K562 (cell line): ENCODE data around the gene HOXC10. TPM values are rescaled to one million over a fixed set of nuclear protein-coding genes. Genes with fewer than 3 reads are reported as not detected.

Experiments used
- EP300 ChIP-seq: IDR thresholded peaks from 2 replicates; pipeline ENCODE4 v1.6.1; 2012; ENCODE audit warnings: low read length, improper control_type of control experiment
- ETS2 ChIP-seq: IDR thresholded peaks from 2 replicates; pipeline ENCODE4 v1.6.1; 2016; ENCODE audit warnings: borderline replicate concordance, missing genetic modification characterization, mild to moderate bottlenecking, moderate library complexity, missing compliant biosample characterization; ENCODE audit not compliant: poor library complexity, severe bottlenecking
- ETV1 ChIP-seq: fragments of 450-650 bp; conservative IDR thresholded peaks from 2 replicates; pipeline ENCODE4 v1.6.1; 2016; ENCODE audit warnings: missing genetic modification characterization, control low read depth, low read depth, missing compliant biosample characterization
- FOXJ3 ChIP-seq: sonication (generic); formaldehyde crosslinking; IDR thresholded peaks from 2 replicates; pipeline ENCODE4 v1.4.0; 2020; ENCODE audit warnings: mild to moderate bottlenecking, missing genetic modification reagents
- HDAC1 ChIP-seq, 2 experiments: fragments of 450-650 bp; IDR thresholded peaks; 2 replicates each; pipeline ENCODE4 v1.6.1; 2016 to 2017; ENCODE audit warnings: inconsistent platforms in 1 of 2, mild to moderate bottlenecking in 1 of 2, moderate library complexity in 1 of 2
- ILK ChIP-seq: fragments of 450-650 bp; IDR thresholded peaks from 2 replicates; pipeline ENCODE4 v1.6.1; 2016; ENCODE audit warnings: missing genetic modification characterization, low read depth, mild to moderate bottlenecking, missing compliant biosample characterization, moderate library complexity, borderline replicate concordance
- PHB2 ChIP-seq: fragments of 450-650 bp; IDR thresholded peaks from 2 replicates; pipeline ENCODE4 v1.6.1; 2017; ENCODE audit warnings: low read depth
- PHTF2 ChIP-seq: fragments of 250-450 bp; sonication (Bioruptor Pico); IDR thresholded peaks from 2 replicates; pipeline ENCODE4 v1.5.0; 2021; ENCODE audit warnings: mild to moderate bottlenecking
- RFX7 ChIP-seq: fragments of 250-450 bp; sonication (Bioruptor Pico); IDR thresholded peaks from 2 replicates; pipeline ENCODE4 v1.5.1; 2021; ENCODE audit warnings: mild to moderate bottlenecking
- SMARCA4 ChIP-seq: fragments of 450-650 bp; IDR thresholded peaks from 2 replicates; pipeline ENCODE4 v1.6.1; 2016
- TGIF2 ChIP-seq: sonication (generic); formaldehyde crosslinking; IDR thresholded peaks from 2 replicates; pipeline ENCODE4 v1.8.1; 2022; ENCODE audit warnings: mild to moderate bottlenecking, missing genetic modification reagents, moderate library complexity
- XRCC5 ChIP-seq: fragments of 200-400 bp; formaldehyde crosslinking; IDR thresholded peaks from 2 replicates; pipeline ENCODE4 v1.6.1; 2017; ENCODE audit warnings: low read depth, mild to moderate bottlenecking, low read length
- ZEB2 ChIP-seq: fragments of 450-650 bp; IDR thresholded peaks from 2 replicates; pipeline ENCODE4 v1.6.1; 2016
- ZFP30 ChIP-seq: fragments of 250-450 bp; sonication (Bioruptor Pico); IDR thresholded peaks from 2 replicates; pipeline ENCODE4 v1.8.0; 2022; ENCODE audit warnings: moderate library complexity, mild to moderate bottlenecking, inconsistent platforms, borderline replicate concordance
- ZKSCAN8 ChIP-seq: fragments of 200-800 bp; sonication (Bioruptor generic); IDR thresholded peaks from 2 replicates; pipeline ENCODE4 v1.6.1; 2016; ENCODE audit warnings: missing genetic modification characterization, missing compliant biosample characterization
- ZNF76 ChIP-seq: fragments of 250-450 bp; sonication (Bioruptor Pico); IDR thresholded peaks from 2 replicates; pipeline ENCODE4 v1.4.0; 2020; ENCODE audit warnings: mild to moderate bottlenecking, moderate library complexity, borderline replicate concordance
- polyA plus RNA-seq, 8 experiments: library from polyadenylated mRNA; depleted of rRNA in 4 of 8; stranded (reverse) in 5 of 8; unstranded in 3 of 8; fragments of >200 nt; fragmentation: Nextera tagmentation in 2 of 8; fragmentation: Illumina TruSeq in 1 of 8; extraction: Ambion mirVana in 2 of 8; extraction: Trizol in 1 of 8; gene quantifications; 2 replicates each; pipeline versions ENCODE4 v1.2.1 to v1.2.3, GENCODE V29; 2011 to 2014; ENCODE audit warnings: inconsistent platforms in 1 of 8, missing spikeins in 1 of 8
- total RNA-seq, 7 experiments: library from RNA; depleted of rRNA in 6 of 7; stranded (reverse); fragments of >200 nt in 6 of 7; fragmentation: Illumina TruSeq in 2 of 7; extraction: Trizol in 2 of 7; gene quantifications; 2 replicates each; pipeline versions ENCODE4 v1.2.1 to v1.2.3, GENCODE V29; 2011 to 2021; ENCODE audit warnings: low replicate concordance in 1 of 7
- TF ChIP-seq, protein P1 (sequence below), 2 experiments: fragments of 450-650 bp; IDR thresholded peaks; 2 replicates each; pipeline ENCODE4 v1.6.1; 2016
- TF ChIP-seq, protein P2 (sequence below): fragments of 250-450 bp; sonication (Bioruptor Pico); IDR thresholded peaks from 2 replicates; pipeline ENCODE4 v1.8.0; 2021; ENCODE audit warnings: mild to moderate bottlenecking, moderate library complexity
- TF ChIP-seq, protein P3 (sequence below): fragments of 450-650 bp; IDR thresholded peaks from 2 replicates; pipeline ENCODE4 v1.6.1; 2017; ENCODE audit warnings: antibody characterized with exemption
- TF ChIP-seq, protein P4 (sequence below): sonication (generic); formaldehyde crosslinking; IDR thresholded peaks from 2 replicates; pipeline ENCODE4 v1.8.0; 2022; ENCODE audit warnings: mild to moderate bottlenecking, missing genetic modification reagents
- TF ChIP-seq, protein P5 (sequence below): sonication (generic); formaldehyde crosslinking; IDR thresholded peaks from 2 replicates; pipeline ENCODE4 v1.8.1; 2023; ENCODE audit warnings: mild to moderate bottlenecking, missing genetic modification reagents, moderate library complexity

The HOXC10 gene
- total and polyA plus RNA-seq, 9 of the 15 experiments (the other 6 are each of a cell fraction or from before 2014, with no cell fraction given): 0.13 to 0.77 (median 0.35) TPM; not detected in 2

DNA sequence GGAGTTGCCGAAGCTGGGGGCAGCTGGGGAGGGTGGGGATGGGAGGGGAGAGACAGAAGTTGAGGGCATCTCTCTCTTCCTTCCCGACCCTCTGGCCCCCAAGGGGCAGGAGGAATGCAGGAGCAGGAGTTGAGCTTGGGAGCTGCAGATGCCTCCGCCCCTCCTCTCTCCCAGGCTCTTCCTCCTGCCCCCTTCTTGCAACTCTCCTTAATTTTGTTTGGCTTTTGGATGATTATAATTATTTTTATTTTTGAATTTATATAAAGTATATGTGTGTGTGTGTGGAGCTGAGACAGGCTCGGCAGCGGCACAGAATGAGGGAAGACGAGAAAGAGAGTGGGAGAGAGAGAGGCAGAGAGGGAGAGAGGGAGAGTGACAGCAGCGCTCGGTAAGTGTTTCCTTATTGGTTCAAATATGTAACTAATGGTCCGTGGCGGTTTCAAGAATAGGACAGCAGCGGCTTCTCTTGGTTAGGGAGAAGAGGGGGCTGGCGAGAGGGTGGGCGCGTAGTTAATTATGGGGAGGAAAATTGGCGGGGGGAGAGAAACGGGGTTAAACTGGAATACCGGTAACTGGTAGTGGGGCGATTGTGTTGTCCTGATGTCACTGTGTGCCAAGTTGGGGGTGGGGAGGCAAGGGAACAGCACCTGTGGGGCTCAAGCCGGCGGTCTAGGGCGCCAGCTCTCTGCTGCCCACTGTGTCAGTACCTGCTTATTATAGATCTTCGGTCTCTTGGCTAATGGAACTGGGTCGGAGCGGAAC, 32.3 kb downstream of the HOXC10 start (continued):
- no peak for TF ChIP-seq RFX7
- no peak for TF ChIP-seq TGIF2 (CRISPR knock-in tag)
- 0 out of 2 replicates have a peak, but pooled peaks have one; percentile 22 for TF ChIP-seq PHB2
- TF ChIP-seq EP300: no peak
- TF ChIP-seq HDAC1 (IDR thresholded peaks at IDR 0.05): 0 out of 4 replicates have a peak, but pooled peaks of 1 of the 2 experiments have one; percentile 36
- TF ChIP-seq, protein P1, sequence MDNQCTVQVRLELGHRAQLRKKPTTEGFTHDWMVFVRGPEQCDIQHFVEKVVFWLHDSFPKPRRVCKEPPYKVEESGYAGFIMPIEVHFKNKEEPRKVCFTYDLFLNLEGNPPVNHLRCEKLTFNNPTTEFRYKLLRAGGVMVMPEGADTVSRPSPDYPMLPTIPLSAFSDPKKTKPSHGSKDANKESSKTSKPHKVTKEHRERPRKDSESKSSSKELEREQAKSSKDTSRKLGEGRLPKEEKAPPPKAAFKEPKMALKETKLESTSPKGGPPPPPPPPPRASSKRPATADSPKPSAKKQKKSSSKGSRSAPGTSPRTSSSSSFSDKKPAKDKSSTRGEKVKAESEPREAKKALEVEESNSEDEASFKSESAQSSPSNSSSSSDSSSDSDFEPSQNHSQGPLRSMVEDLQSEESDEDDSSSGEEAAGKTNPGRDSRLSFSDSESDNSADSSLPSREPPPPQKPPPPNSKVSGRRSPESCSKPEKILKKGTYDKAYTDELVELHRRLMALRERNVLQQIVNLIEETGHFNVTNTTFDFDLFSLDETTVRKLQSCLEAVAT (IDR thresholded peaks at IDR 0.05): 0 out of 4 replicates have a peak, but pooled peaks of 1 of the 2 experiments have one; percentile 63
- TF ChIP-seq, protein P2, sequence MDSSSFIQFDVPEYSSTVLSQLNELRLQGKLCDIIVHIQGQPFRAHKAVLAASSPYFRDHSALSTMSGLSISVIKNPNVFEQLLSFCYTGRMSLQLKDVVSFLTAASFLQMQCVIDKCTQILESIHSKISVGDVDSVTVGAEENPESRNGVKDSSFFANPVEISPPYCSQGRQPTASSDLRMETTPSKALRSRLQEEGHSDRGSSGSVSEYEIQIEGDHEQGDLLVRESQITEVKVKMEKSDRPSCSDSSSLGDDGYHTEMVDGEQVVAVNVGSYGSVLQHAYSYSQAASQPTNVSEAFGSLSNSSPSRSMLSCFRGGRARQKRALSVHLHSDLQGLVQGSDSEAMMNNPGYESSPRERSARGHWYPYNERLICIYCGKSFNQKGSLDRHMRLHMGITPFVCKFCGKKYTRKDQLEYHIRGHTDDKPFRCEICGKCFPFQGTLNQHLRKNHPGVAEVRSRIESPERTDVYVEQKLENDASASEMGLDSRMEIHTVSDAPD (CRISPR knock-in tag): no peak
- no peak for TF ChIP-seq ZFP30 (CRISPR knock-in tag)
- no peak for TF ChIP-seq XRCC5
- no peak for TF ChIP-seq PHTF2 (CRISPR knock-in tag)
- no peak for TF ChIP-seq ETV1 (tag)
- TF ChIP-seq ZNF76 (CRISPR knock-in tag): no peak
- TF ChIP-seq, protein P3, sequence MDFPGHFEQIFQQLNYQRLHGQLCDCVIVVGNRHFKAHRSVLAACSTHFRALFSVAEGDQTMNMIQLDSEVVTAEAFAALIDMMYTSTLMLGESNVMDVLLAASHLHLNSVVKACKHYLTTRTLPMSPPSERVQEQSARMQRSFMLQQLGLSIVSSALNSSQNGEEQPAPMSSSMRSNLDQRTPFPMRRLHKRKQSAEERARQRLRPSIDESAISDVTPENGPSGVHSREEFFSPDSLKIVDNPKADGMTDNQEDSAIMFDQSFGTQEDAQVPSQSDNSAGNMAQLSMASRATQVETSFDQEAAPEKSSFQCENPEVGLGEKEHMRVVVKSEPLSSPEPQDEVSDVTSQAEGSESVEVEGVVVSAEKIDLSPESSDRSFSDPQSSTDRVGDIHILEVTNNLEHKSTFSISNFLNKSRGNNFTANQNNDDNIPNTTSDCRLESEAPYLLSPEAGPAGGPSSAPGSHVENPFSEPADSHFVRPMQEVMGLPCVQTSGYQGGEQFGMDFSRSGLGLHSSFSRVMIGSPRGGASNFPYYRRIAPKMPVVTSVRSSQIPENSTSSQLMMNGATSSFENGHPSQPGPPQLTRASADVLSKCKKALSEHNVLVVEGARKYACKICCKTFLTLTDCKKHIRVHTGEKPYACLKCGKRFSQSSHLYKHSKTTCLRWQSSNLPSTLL: no peak
- no peak for TF ChIP-seq ETS2 (tag)
- TF ChIP-seq SMARCA4: peak; percentile 34; the same call in 1 of the 2 replicates
- 0 out of 2 replicates have a peak, but pooled peaks have one; percentile 32 for TF ChIP-seq ZEB2
- TF ChIP-seq, protein P4, sequence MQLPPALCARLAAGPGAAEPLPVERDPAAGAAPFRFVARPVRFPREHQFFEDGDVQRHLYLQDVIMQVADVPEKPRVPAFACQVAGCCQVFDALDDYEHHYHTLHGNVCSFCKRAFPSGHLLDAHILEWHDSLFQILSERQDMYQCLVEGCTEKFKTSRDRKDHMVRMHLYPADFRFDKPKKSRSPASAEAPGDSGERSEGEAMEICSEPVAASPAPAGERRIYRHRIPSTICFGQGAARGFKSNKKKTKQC: no peak
- TF ChIP-seq ZKSCAN8 (CRISPR knock-in tag): no peak
- TF ChIP-seq FOXJ3: no peak
- TF ChIP-seq ILK (tag): no peak
- TF ChIP-seq, protein P5, sequence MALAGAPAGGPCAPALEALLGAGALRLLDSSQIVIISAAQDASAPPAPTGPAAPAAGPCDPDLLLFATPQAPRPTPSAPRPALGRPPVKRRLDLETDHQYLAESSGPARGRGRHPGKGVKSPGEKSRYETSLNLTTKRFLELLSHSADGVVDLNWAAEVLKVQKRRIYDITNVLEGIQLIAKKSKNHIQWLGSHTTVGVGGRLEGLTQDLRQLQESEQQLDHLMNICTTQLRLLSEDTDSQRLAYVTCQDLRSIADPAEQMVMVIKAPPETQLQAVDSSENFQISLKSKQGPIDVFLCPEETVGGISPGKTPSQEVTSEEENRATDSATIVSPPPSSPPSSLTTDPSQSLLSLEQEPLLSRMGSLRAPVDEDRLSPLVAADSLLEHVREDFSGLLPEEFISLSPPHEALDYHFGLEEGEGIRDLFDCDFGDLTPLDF (CRISPR knock-in tag): no peak
